Measurements from ENCODE around the gene SCGB2B2.
"Not testable (repeated sequence)": the region's sequence is repeated elsewhere in the genome, so short reads cannot be mapped to it uniquely, and the experiment has no call there.

Gene SCGB2B2

DNA sequence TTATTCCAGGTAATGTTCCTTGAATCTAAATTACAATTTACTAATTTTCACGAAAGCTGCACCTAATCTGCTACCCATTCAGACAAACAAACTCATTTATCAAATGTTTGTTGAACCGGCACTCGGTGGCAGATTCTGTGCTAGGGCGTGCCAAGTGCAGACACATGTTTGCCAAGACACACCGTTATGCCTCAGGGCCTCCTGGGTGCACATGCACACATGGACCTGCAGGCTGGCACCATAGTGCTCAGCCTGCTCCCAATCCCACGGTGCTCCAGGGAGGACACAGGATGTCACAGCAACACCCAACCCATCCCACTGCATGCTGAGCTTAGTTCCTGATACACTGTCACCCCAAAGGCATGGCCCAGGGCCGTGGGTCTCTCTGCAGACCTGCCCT is 7.7 kb downstream of the SCGB2B2 start:
- no peak for DNase-seq (ENCODE audit: low read depth in 2 of 2)

- not testable (repeated sequence) for DNase-seq (ENCODE audit: low read depth in 2 of 2)
These were observed 8.3 kb downstream of the SCGB2B2 start for GRCh38 chr19:34668690-34669089.

GRCh38 chr19:34668077-34668689 is 8.8 kb downstream of the SCGB2B2 start:
- not testable (repeated sequence) for DNase-seq (ENCODE audit: low read depth in 2 of 2)

GRCh38 chr19:34667349-34668076 is 9.4 kb downstream of the SCGB2B2 start:
- DNase-seq (ENCODE audit: low read depth in 2 of 2), result no peak

- no peak for DNase-seq (ENCODE audit: low read depth in 2 of 2)
These were observed 10.0 kb downstream of the SCGB2B2 start for GRCh38 chr19:34666958-34667265.

- no peak for DNase-seq (ENCODE audit: low read depth in 2 of 2)
These were observed 10.6 kb downstream of the SCGB2B2 start for GRCh38 chr19:34666200-34666957.

DNA sequence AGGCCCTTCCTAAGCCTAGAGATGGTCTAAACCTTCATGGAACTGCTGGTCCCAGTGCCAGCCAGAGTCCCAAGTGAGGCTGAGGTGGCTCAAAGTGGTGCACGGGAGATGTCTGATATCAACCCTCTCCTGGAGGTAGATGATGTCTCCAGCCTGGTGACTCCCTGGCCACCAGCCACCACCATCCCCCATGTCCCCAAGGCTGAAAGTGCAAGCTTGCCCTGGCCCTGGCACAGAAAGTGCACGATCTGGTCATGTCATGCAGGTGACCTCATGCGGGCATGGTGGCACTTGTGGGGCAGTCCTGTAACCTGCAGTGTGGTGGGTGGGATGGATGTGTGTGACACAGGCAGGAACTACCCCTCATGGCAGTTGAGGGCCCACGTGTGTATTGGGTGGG is 11.7 kb downstream of the SCGB2B2 start:
- DNase-seq (ENCODE audit: low read depth in 2 of 2), result not testable (repeated sequence)

GRCh38 chr19:34664870-34665269 is 12.1 kb downstream of the SCGB2B2 start:
- DNase-seq (ENCODE audit: low read depth in 2 of 2), result no peak

- DNase-seq (ENCODE audit: low read depth in 2 of 2), result no peak
These were observed 12.8 kb downstream of the SCGB2B2 start for GRCh38 chr19:34664168-34664567.

DNA sequence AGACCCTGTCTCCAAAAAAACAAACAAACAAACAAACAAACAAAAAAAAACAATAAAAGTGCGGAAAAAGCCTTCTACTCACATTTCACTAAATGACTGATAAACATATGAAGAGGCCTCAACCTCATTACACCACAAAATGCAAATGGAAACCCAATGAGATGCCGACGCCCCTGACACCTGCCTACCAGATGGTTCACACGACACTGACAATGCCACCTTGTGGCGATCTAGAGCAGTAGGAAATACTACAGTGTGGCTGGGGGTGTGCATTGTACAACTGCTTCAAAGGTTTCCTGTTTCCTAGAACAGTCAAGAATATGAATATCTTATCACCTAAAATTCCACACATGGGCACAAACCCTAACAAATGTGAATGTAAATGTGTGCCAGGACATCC is 14.0 kb downstream of the SCGB2B2 start:
- DNase-seq (ENCODE audit: low read depth in 2 of 2), result peak in 1 of 2 donors; percentile 18

GRCh38 chr19:34661357-34661756 is 15.6 kb downstream of the SCGB2B2 start:
- DNase-seq (ENCODE audit: low read depth in 2 of 2), result no peak

DNA sequence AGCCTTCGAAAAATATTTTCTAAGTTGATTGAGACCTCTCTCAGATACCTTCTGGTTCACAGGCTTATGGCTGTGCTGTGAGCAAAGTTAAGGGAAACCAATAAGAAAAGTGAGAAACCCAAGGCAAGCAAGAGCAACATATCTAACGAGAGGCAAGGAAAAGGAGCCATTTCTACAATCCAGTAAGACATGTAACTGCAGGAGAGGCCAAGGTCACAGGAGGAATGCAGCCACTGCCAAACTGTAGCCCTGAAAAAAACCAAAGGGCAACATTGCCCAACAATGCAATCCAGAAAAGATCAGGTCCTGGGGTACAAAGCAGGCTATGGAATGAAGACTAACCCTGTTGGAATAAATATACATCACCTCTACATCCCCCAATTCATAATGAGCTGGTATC is 21.3 kb downstream of the SCGB2B2 start:
- DNase-seq (ENCODE audit: low read depth in 2 of 2), result no peak

GRCh38 chr19:34654796-34655195 is 22.2 kb downstream of the SCGB2B2 start:
- no peak for DNase-seq (ENCODE audit: low read depth in 2 of 2)

DNA sequence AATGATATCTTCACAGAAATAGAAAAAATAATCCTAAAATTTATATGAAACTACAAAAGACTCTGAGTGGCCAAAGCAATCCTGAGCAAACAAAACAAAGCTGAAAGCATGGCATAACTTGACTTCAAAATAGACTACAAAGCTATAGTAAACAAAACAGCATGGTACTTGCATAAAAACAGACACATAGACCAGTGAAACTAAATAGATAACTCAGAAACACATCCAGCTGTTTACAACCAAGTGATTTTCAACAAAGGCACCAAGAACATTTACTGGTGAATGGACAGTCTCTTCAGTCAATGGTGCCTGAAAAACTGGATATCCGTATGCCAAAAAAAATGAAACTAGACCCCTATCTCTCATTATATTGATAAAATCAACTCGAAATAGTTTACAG is 25.2 kb downstream of the SCGB2B2 start:
- DNase-seq (ENCODE audit: low read depth in 2 of 2), result no peak

- DNase-seq (ENCODE audit: low read depth in 2 of 2), result no peak
These were observed 26.9 kb downstream of the SCGB2B2 start for GRCh38 chr19:34649886-34650543.

DNA sequence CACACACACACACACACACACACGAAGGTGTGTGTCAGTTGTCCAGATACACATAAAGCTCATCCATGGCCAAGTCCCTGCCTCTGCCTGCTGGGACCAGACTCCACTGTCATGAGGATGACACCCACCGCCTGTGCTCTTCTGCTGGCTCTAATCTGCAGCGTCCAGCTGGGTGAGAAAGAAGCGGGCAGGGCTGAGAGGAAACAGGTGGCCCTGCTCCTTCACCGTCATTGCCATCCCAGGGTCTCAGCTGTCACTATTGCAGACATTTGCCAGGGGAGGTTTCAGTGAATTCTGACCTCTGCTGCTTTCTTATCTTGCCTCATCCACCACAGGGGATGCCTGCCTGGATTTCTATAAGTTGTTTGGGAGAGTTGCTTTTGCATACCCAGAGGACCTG is 31.4 kb downstream of the SCGB2B2 start:
- no peak for DNase-seq (ENCODE audit: low read depth in 2 of 2)

DNA sequence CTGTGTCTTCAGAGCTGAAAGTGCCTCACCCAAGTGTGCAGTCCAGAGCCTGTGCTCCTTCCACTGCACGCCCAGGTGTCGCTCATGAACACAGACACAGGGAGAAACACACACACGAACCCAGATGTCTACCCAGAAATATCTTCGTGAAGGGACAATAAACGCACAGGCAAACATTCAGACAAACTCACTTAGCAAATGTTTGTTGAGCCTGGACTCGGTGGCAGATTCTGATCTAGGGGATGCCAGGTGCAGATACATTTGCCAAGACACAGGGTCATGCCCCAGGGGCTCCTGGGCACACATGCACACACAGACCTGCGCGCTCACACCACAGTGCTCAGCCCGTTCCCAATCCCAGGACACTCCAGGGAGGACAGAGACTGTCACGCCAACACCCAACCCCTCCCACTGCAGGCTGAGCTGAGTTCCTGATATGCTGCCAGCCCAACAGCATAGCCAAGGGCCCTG is 31.9 kb downstream of the SCGB2B2 start:
- no peak for DNase-seq (ENCODE audit: low read depth in 2 of 2)

GRCh38 chr19:34642241-34642640 is 34.7 kb downstream of the SCGB2B2 start:
- DNase-seq (ENCODE audit: low read depth in 2 of 2), result no peak

- DNase-seq (ENCODE audit: low read depth in 2 of 2), result peak; percentile 42 to 56
These were observed 37.4 kb downstream of the SCGB2B2 start for GRCh38 chr19:34639491-34640085.

DNA sequence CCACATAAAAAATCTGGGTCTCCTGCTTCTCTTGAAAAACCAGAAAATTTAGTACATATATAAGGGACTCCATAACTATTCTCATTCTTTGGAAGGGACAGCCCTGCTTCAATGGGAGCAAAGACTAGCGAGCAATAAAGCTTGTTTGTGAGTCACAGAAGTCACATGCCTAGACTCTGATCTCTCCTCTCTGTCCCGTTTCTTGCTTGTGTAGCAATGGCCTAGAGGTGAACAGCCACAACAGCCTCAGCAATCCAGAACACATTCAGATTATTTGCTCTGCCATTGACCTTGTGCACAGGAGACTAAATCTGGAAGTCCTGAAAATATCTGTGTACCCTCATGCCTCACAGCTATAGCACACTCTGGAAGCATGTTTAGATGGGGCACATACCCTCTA is 43.2 kb downstream of the SCGB2B2 start:
- DNase-seq (ENCODE audit: low read depth in 2 of 2), result no peak

Data from stimulated activated CD4-positive, alpha-beta T cell treated with anti-CD3 and anti-CD28 coated beads, Interleukin-1b, Interleukin-23, amount 100 ng/mL, for 4 hours (primary cell).